Stromal cell of bone marrow (primary cell): ENCODE measurements around the gene SLBP.

ENCODE experiments used
- DNase-seq: peaks from one replicate; pipeline ENCODE4 v3.0.0-alpha.2; 2012; ENCODE audit warnings: low read depth

The SLBP gene

GRCh38 chr4:1748465-1748995, 36.4 kb upstream of the SLBP start:
- DNase-seq = peak; percentile 13

GRCh38 chr4:1747603-1747967, 35.5 kb upstream of the SLBP start:
- no peak for DNase-seq

- DNase-seq = no peak
These were observed 34.9 kb upstream of the SLBP start for GRCh38 chr4:1746919-1747602.

GRCh38 chr4:1746265-1746691, 34.2 kb upstream of the SLBP start:
- DNase-seq = peak; percentile 21

GRCh38 chr4:1745697-1746096, 33.6 kb upstream of the SLBP start:
- no peak for DNase-seq

- DNase-seq = no peak
These were observed 33.0 kb upstream of the SLBP start for GRCh38 chr4:1745165-1745564.

- DNase-seq = no peak
These were observed 32.4 kb upstream of the SLBP start for GRCh38 chr4:1744552-1744951.

- no peak for DNase-seq
These were observed 31.9 kb upstream of the SLBP start for GRCh38 chr4:1743975-1744374.

- DNase-seq = no peak
These were observed 31.4 kb upstream of the SLBP start for GRCh38 chr4:1743551-1743950.

GRCh38 chr4:1741208-1741607, 29.1 kb upstream of the SLBP start:
- DNase-seq = no peak

GRCh38 chr4:1740021-1740545, 28.0 kb upstream of the SLBP start:
- no peak for DNase-seq

- DNase-seq = no peak
These were observed 27.2 kb upstream of the SLBP start for GRCh38 chr4:1739358-1739757.

GRCh38 chr4:1738410-1738809, 26.3 kb upstream of the SLBP start:
- no peak for DNase-seq

- DNase-seq = no peak
These were observed 25.5 kb upstream of the SLBP start for GRCh38 chr4:1737666-1738065.

- DNase-seq = no peak
These were observed 24.7 kb upstream of the SLBP start for GRCh38 chr4:1736812-1737211.

GRCh38 chr4:1735215-1735614, 23.1 kb upstream of the SLBP start:
- DNase-seq = no peak

- DNase-seq = no peak
These were observed 20.8 kb upstream of the SLBP start for GRCh38 chr4:1732911-1733310.

- DNase-seq = no peak
These were observed 19.1 kb upstream of the SLBP start for GRCh38 chr4:1731180-1731579.

GRCh38 chr4:1730532-1731135, 18.5 kb upstream of the SLBP start:
- no peak for DNase-seq

- DNase-seq = no peak
These were observed 16.2 kb upstream of the SLBP start for GRCh38 chr4:1728061-1728980.

GRCh38 chr4:1727117-1728031, 15.3 kb upstream of the SLBP start:
- DNase-seq = no peak
